ENCODE measurements around the gene NECTIN3.

GRCh38 chr3:111165411-111165810 lies 93.8 kb downstream of the NECTIN3 start:
- TF ChIP-seq, protein P1, sequence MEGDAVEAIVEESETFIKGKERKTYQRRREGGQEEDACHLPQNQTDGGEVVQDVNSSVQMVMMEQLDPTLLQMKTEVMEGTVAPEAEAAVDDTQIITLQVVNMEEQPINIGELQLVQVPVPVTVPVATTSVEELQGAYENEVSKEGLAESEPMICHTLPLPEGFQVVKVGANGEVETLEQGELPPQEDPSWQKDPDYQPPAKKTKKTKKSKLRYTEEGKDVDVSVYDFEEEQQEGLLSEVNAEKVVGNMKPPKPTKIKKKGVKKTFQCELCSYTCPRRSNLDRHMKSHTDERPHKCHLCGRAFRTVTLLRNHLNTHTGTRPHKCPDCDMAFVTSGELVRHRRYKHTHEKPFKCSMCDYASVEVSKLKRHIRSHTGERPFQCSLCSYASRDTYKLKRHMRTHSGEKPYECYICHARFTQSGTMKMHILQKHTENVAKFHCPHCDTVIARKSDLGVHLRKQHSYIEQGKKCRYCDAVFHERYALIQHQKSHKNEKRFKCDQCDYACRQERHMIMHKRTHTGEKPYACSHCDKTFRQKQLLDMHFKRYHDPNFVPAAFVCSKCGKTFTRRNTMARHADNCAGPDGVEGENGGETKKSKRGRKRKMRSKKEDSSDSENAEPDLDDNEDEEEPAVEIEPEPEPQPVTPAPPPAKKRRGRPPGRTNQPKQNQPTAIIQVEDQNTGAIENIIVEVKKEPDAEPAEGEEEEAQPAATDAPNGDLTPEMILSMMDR (IDR thresholded peaks at IDR 0.05) = no peak
- TF ChIP-seq POLR2AphosphoS5 (IDR thresholded peaks at IDR 0.05; ENCODE audit: insufficient read depth in 1 of 2, low read depth in 1 of 2) = no peak
